ENCODE measurements around the gene ALDH8A1.
"Not testable (repeated sequence)": the region's sequence is repeated elsewhere in the genome, so short reads cannot be mapped to it uniquely, and the experiment has no call there.

Gene ALDH8A1

DNA sequence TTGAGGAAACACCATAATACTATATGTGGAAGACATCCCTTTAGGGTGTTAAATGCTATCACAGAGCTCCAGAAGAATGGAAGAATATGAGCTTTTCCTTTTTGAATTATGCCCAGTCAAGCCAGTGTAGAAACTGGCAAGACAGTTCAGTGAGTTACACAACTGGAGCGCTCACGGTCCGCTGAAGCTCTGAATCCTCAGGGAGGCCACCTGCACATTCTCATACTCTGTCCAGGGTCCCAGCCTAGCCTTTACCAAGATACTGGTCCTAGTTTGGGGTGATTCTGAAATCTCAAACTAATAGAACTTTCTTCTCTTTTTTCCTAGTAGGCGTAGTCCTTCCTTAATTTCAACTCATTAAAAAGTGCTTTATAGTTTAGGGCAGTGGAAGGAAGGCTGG is 51.3 kb downstream of the ALDH8A1 start:
- no peak for TF ChIP-seq YY1 (IDR thresholded peaks at IDR 0.05; ENCODE audit: insufficient read depth, insufficient read length)
- no peak for TF ChIP-seq ZNF274 (IDR thresholded peaks at IDR 0.05; ENCODE audit: low read depth, low read length)
- TF ChIP-seq SUZ12 (IDR thresholded peaks at IDR 0.05; ENCODE audit: extremely low read depth, insufficient read depth, insufficient read length) = no peak
- no peaks in the 10 kb centered on the region for H3K27me3 ChIP-seq (ENCODE audit: insufficient read depth, insufficient read length)
- no peak for DNase-seq (ENCODE audit: low read depth, low spot score)
- H3K9me3 ChIP-seq (ENCODE audit: insufficient read depth, low read length) = no peaks in the 10 kb centered on the region
- no peak overlapping the region for H3K4me3 ChIP-seq (ENCODE audit: insufficient read length, low read depth)
- no peaks in the 10 kb centered on the region for H3K36me3 ChIP-seq (ENCODE audit: insufficient read depth, insufficient read length, low read length)
- H3K9ac ChIP-seq (ENCODE audit: insufficient read length, low read depth) = no peak overlapping the region
- no peaks in the 10 kb centered on the region for H3K4me1 ChIP-seq (ENCODE audit: insufficient read depth, insufficient read length)

DNA sequence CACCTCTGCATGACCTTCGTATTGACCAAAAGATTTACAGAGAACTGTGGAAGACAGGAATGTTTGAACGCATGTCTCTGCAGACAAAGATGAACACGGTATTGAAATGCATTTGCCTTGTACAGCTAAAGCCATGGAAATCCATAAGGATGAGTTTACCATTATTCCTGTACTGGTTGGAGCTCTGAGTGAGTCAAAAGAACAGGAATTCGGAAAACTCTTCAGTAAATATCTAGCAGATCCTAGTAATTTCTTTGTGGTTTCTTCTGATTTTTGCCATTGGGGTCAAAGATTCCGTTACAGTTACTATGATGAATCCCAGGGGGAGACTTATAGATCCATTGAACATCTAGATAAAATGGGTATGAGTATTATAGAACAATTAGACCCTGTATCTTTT is 51.7 kb downstream of the ALDH8A1 start:
- not testable (repeated sequence) for H3K4me3 ChIP-seq (ENCODE audit: insufficient read length, low read depth); DNase-seq (ENCODE audit: low read depth, low spot score); H3K36me3 ChIP-seq (ENCODE audit: insufficient read depth, insufficient read length, low read length); H3K9me3 ChIP-seq (ENCODE audit: insufficient read depth, low read length); H3K9ac ChIP-seq (ENCODE audit: insufficient read length, low read depth); H3K27me3 ChIP-seq (ENCODE audit: insufficient read depth, insufficient read length); H3K4me1 ChIP-seq (ENCODE audit: insufficient read depth, insufficient read length)

DNA sequence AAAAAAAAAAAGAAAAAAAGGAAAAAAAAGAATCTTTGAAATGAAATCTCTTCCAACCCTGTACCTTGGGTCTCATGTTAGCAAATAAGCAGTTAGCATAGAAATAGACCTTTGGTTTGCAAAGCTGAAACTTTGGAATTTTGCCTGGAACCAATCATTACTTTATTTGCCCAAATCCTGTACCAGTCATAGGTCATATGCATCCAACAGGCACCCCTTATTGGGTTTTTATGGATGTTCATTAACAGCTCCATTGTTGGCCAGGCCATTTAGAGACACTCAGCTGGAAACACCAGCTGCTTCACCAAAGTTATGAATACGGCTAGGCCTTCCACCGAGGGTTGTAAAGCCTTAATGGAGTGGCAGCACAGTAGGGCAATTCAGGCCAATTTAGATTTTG is 53.0 kb downstream of the ALDH8A1 start:
- no peak for DNase-seq (ENCODE audit: low read depth, low spot score)
- Histone ChIP-seq H3K9ac (ENCODE audit: insufficient read length, low read depth) (no peak overlapping the region), H3K4me3 (ENCODE audit: insufficient read length, low read depth) (no peak overlapping the region), H3K36me3 (ENCODE audit: insufficient read depth, insufficient read length, low read length) (no peaks in the 10 kb centered on the region), H3K4me1 (ENCODE audit: insufficient read depth, insufficient read length) (no peaks in the 10 kb centered on the region), H3K27me3 (ENCODE audit: insufficient read depth, insufficient read length) (no peaks in the 10 kb centered on the region), H3K9me3 (ENCODE audit: insufficient read depth, low read length) (no peaks in the 10 kb centered on the region)
- no peak for TF ChIP-seq YY1 (IDR thresholded peaks at IDR 0.05; ENCODE audit: insufficient read depth, insufficient read length)
- TF ChIP-seq ZNF274 (IDR thresholded peaks at IDR 0.05; ENCODE audit: low read depth, low read length) = no peak
- TF ChIP-seq SUZ12 (IDR thresholded peaks at IDR 0.05; ENCODE audit: extremely low read depth, insufficient read depth, insufficient read length) = no peak

DNA sequence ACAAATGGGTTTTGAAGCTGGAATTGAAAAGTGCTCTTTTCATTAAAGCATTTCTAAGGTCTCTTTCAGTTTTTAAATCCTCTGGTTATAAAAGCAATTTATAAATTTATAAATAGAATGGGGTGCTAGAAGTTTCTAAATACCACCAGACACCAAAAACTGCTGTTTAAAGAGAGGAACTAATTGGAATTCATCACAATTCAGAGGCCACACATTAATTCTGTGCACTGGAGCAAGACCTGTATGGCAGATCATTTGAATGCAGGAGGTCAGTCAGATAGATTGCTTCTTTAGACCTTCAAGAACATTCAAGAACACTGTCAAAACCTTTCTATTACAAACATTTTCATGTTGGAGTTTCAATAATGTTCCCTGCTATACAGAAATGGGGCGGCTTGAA is 55.1 kb downstream of the ALDH8A1 start:
- Histone ChIP-seq H3K9ac (ENCODE audit: insufficient read length, low read depth) (no peak overlapping the region), H3K36me3 (ENCODE audit: insufficient read depth, insufficient read length, low read length) (no peaks in the 10 kb centered on the region), H3K4me3 (ENCODE audit: insufficient read length, low read depth) (no peak overlapping the region), H3K4me1 (ENCODE audit: insufficient read depth, insufficient read length) (no peaks in the 10 kb centered on the region), H3K27me3 (ENCODE audit: insufficient read depth, insufficient read length) (no peaks in the 10 kb centered on the region), H3K9me3 (ENCODE audit: insufficient read depth, low read length) (no peaks in the 10 kb centered on the region)
- TF ChIP-seq YY1 (IDR thresholded peaks at IDR 0.05; ENCODE audit: insufficient read depth, insufficient read length) = no peak
- no peak for TF ChIP-seq ZNF274 (IDR thresholded peaks at IDR 0.05; ENCODE audit: low read depth, low read length)
- TF ChIP-seq SUZ12 (IDR thresholded peaks at IDR 0.05; ENCODE audit: extremely low read depth, insufficient read depth, insufficient read length) = no peak
- no peak for DNase-seq (ENCODE audit: low read depth, low spot score)

DNA sequence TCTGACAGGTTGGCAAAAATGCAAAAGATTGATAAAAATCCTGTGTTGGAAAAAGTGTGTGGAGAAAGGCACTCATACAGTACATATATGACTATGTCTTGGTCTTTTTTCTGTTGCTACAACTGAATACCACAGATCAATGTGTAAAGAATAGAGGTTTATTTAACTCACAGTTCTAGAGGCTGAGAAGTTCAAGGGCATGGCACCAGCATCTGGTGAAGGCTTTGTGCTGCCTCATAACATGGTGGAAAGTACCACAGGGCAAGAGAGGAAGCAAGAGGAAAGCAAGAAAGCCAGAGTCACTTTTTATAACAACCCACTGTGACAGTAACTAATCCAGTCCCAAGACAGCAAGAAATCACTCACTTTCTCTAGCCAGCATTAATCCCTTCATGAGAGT is 57.5 kb downstream of the ALDH8A1 start:
- no peaks in the 10 kb centered on the region for H3K27me3 ChIP-seq (ENCODE audit: insufficient read depth, insufficient read length)
- H3K9me3 ChIP-seq (ENCODE audit: insufficient read depth, low read length) = no peaks in the 10 kb centered on the region
- no peak overlapping the region for H3K9ac ChIP-seq (ENCODE audit: insufficient read length, low read depth)
- DNase-seq (ENCODE audit: low read depth, low spot score) = no peak
- no peaks in the 10 kb centered on the region for H3K36me3 ChIP-seq (ENCODE audit: insufficient read depth, insufficient read length, low read length)
- TF ChIP-seq SUZ12 (IDR thresholded peaks at IDR 0.05; ENCODE audit: extremely low read depth, insufficient read depth, insufficient read length) = no peak
- H3K4me1 ChIP-seq (ENCODE audit: insufficient read depth, insufficient read length) = no peaks in the 10 kb centered on the region
- H3K4me3 ChIP-seq (ENCODE audit: insufficient read length, low read depth) = no peak overlapping the region

DNA sequence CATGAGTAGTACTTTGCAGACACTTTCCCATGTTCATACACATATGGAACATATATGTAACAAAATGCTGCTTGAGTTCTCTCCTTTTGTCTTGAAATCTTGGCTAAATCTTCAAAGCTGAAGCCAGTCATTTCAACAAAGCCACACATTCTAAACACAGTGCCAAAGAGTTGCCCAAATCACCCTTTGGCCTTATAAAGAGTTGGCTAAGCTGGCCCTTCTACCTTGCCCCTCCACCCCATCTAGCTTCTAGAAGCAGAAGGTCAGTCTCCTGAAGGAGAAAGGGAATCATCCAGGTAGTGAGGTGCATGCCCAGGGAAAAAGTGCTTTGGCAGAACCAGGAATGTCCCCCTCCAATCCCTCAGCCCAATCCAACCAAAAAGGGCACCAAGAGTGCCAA is 58.3 kb downstream of the ALDH8A1 start:
- H3K27me3 ChIP-seq (ENCODE audit: insufficient read depth, insufficient read length) = no peaks in the 10 kb centered on the region
- TF ChIP-seq SUZ12 (IDR thresholded peaks at IDR 0.05; ENCODE audit: extremely low read depth, insufficient read depth, insufficient read length) = no peak
- TF ChIP-seq YY1 (IDR thresholded peaks at IDR 0.05; ENCODE audit: insufficient read depth, insufficient read length) = no peak
- no peak for TF ChIP-seq ZNF274 (IDR thresholded peaks at IDR 0.05; ENCODE audit: low read depth, low read length)
- H3K4me1 ChIP-seq (ENCODE audit: insufficient read depth, insufficient read length) = no peaks in the 10 kb centered on the region
- no peak for DNase-seq (ENCODE audit: low read depth, low spot score)
- H3K4me3 ChIP-seq (ENCODE audit: insufficient read length, low read depth) = no peak overlapping the region
- no peak overlapping the region for H3K9ac ChIP-seq (ENCODE audit: insufficient read length, low read depth)
- no peaks in the 10 kb centered on the region for H3K9me3 ChIP-seq (ENCODE audit: insufficient read depth, low read length)
- no peaks in the 10 kb centered on the region for H3K36me3 ChIP-seq (ENCODE audit: insufficient read depth, insufficient read length, low read length)

DNA sequence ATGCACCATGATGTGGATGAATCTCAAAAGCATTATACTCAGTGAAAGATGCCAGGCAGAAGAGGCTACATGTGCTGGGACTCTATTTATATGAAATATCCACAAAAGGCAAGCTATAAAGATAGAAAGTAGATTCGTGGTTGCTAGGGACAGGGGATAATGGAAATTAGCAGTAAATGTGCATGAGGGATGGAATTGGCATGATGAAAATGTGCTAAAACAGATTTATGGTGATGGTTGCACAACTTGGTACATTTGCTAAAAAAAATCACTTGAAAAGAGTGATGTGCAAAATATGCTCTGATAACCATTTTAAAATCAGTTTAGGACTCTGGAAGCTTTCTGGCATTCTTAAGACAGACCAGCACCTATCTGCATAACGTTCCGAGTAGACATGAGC is 61.6 kb downstream of the ALDH8A1 start:
- Histone ChIP-seq H3K36me3 (ENCODE audit: insufficient read depth, insufficient read length, low read length) (no peaks in the 10 kb centered on the region), H3K9ac (ENCODE audit: insufficient read length, low read depth) (no peak overlapping the region), H3K4me1 (ENCODE audit: insufficient read depth, insufficient read length) (no peaks in the 10 kb centered on the region), H3K9me3 (ENCODE audit: insufficient read depth, low read length) (no peaks in the 10 kb centered on the region), H3K4me3 (ENCODE audit: insufficient read length, low read depth) (no peak overlapping the region), H3K27me3 (ENCODE audit: insufficient read depth, insufficient read length) (no peaks in the 10 kb centered on the region)
- DNase-seq (ENCODE audit: low read depth, low spot score) = no peak
- TF ChIP-seq ZNF274 (IDR thresholded peaks at IDR 0.05; ENCODE audit: low read depth, low read length) = no peak
- no peak for TF ChIP-seq SUZ12 (IDR thresholded peaks at IDR 0.05; ENCODE audit: extremely low read depth, insufficient read depth, insufficient read length)
- no peak for TF ChIP-seq YY1 (IDR thresholded peaks at IDR 0.05; ENCODE audit: insufficient read depth, insufficient read length)

DNA sequence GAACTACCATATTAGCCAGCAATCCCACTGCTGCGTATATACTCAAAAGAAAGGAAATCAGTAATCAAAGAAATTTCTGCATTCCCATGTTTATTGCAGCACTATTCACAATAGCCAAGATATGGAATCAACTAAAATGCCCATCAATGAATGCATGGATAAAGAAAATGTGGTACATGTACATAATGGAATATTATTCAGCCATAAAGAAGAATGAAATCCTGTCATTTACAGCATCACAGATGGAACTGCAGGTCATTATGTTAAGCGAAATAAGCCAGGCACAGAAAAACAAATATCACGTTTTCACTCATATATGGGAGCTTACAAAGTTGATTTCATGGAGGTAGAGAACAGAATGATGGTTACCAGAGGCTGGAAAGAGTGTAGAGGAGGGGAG is 65.1 kb downstream of the ALDH8A1 start:
- no peak overlapping the region for H3K9ac ChIP-seq (ENCODE audit: insufficient read length, low read depth)
- no peaks in the 10 kb centered on the region for H3K27me3 ChIP-seq (ENCODE audit: insufficient read depth, insufficient read length)
- no peaks in the 10 kb centered on the region for H3K9me3 ChIP-seq (ENCODE audit: insufficient read depth, low read length)
- TF ChIP-seq YY1 (IDR thresholded peaks at IDR 0.05; ENCODE audit: insufficient read depth, insufficient read length) (no peak), SUZ12 (IDR thresholded peaks at IDR 0.05; ENCODE audit: extremely low read depth, insufficient read depth, insufficient read length) (no peak), ZNF274 (IDR thresholded peaks at IDR 0.05; ENCODE audit: low read depth, low read length) (no peak)
- no peaks in the 10 kb centered on the region for H3K4me1 ChIP-seq (ENCODE audit: insufficient read depth, insufficient read length)
- DNase-seq (ENCODE audit: low read depth, low spot score) = no peak
- no peak overlapping the region for H3K4me3 ChIP-seq (ENCODE audit: insufficient read length, low read depth)
- H3K36me3 ChIP-seq (ENCODE audit: insufficient read depth, insufficient read length, low read length) = no peaks in the 10 kb centered on the region
